ENCODE measurements around the gene IFNL2.

DNA sequence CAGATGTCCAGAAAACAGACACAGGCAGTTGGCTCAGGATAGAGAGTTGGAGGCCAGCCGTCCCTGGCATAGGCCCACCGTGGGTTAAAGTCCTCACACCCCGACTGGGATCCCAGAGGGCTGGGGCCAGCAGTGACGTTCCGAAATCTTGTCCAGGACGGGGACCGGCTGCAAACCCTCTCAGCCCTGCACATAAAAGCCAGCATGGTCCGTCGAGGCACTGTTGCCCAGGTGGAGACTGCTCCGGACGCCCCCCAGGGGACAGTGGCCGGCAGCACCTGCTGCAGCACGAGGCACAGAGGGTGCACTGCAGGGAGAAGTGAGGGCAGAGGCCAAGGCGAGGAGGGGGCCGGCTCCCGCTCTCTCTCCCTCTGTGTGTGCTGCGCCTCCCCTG is 4.3 kb upstream of the IFNL2 start:
- TF ChIP-seq RAD21 (conservative IDR thresholded peaks at IDR 0.05) (no peak), SMC3 (conservative IDR thresholded peaks at IDR 0.05; ENCODE audit: poor library complexity) (no peak), POLR2AphosphoS5 (IDR thresholded peaks at IDR 0.05) (no peak)
- TF ChIP-seq, protein P1, sequence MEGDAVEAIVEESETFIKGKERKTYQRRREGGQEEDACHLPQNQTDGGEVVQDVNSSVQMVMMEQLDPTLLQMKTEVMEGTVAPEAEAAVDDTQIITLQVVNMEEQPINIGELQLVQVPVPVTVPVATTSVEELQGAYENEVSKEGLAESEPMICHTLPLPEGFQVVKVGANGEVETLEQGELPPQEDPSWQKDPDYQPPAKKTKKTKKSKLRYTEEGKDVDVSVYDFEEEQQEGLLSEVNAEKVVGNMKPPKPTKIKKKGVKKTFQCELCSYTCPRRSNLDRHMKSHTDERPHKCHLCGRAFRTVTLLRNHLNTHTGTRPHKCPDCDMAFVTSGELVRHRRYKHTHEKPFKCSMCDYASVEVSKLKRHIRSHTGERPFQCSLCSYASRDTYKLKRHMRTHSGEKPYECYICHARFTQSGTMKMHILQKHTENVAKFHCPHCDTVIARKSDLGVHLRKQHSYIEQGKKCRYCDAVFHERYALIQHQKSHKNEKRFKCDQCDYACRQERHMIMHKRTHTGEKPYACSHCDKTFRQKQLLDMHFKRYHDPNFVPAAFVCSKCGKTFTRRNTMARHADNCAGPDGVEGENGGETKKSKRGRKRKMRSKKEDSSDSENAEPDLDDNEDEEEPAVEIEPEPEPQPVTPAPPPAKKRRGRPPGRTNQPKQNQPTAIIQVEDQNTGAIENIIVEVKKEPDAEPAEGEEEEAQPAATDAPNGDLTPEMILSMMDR (IDR thresholded peaks at IDR 0.05; ENCODE audit: poor library complexity, severe bottlenecking) = no peak
- TF ChIP-seq, protein P2, sequence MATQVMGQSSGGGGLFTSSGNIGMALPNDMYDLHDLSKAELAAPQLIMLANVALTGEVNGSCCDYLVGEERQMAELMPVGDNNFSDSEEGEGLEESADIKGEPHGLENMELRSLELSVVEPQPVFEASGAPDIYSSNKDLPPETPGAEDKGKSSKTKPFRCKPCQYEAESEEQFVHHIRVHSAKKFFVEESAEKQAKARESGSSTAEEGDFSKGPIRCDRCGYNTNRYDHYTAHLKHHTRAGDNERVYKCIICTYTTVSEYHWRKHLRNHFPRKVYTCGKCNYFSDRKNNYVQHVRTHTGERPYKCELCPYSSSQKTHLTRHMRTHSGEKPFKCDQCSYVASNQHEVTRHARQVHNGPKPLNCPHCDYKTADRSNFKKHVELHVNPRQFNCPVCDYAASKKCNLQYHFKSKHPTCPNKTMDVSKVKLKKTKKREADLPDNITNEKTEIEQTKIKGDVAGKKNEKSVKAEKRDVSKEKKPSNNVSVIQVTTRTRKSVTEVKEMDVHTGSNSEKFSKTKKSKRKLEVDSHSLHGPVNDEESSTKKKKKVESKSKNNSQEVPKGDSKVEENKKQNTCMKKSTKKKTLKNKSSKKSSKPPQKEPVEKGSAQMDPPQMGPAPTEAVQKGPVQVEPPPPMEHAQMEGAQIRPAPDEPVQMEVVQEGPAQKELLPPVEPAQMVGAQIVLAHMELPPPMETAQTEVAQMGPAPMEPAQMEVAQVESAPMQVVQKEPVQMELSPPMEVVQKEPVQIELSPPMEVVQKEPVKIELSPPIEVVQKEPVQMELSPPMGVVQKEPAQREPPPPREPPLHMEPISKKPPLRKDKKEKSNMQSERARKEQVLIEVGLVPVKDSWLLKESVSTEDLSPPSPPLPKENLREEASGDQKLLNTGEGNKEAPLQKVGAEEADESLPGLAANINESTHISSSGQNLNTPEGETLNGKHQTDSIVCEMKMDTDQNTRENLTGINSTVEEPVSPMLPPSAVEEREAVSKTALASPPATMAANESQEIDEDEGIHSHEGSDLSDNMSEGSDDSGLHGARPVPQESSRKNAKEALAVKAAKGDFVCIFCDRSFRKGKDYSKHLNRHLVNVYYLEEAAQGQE (IDR thresholded peaks at IDR 0.05; ENCODE audit: borderline replicate concordance) = no peak

All from neural cell (in vitro differentiated cells).